HG03439 (cell line): ENCODE measurements around the gene TAS2R8.
"Not testable (repeated sequence)": the region's sequence is repeated elsewhere in the genome, so short reads cannot be mapped to it uniquely, and the experiment has no call there.

Source experiments
- ATAC-seq: cut with Tn5 transposase; IDR thresholded peaks from one replicate; pipeline ENCODE4 v1.9.1; 2021; ENCODE audit warnings: mild to moderate bottlenecking, moderate library complexity; ENCODE audit not compliant: unreplicated experiment

The TAS2R8 gene, protein sequence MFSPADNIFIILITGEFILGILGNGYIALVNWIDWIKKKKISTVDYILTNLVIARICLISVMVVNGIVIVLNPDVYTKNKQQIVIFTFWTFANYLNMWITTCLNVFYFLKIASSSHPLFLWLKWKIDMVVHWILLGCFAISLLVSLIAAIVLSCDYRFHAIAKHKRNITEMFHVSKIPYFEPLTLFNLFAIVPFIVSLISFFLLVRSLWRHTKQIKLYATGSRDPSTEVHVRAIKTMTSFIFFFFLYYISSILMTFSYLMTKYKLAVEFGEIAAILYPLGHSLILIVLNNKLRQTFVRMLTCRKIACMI

DNA sequence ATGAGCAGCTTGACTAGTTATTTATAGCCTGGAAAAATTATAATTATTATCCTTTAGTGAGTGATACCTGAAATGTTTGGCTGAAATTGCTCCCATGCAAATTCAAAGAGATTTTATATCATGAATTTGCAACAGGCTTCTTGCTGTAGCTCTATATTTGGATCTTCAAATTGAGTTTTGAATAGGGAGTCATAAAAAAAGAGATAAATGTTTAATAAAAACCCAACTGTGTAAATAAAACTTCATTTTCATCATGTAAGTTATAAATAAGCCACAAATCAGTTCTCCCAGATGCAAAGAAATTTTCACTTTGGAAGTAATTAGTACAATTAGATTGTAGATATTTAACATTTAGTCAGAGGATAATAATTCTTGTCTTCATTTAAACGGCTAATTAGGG lies at the start of gene TAS2R8:
TAS2R8 (minus strand) TSS at position 101 of the 400 bp plus-strand sequence. CDS start 306 bp downstream, outside the sequence.
- ATAC-seq: no peak

DNA sequence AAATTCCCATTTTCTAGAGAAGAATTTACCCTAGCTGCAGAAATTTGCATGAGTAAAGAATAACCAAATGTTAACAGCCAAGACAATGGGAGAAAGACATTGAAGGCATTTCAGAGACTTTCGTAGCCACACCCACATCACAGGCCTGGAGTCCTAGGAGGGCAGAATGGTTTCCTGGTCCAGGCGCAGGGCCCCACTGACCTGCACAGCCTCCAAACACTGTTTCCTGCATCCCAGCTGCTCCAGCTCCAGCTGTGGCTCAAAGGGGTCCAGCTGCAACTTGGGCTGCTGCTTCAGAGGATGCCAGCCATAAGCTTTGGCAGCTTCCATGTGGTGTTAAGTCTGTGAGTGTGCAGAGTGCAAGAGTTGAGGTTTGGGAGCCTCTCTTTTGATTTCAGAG lies 48.7 kb upstream of the TAS2R8 start:
- no peak for ATAC-seq

DNA sequence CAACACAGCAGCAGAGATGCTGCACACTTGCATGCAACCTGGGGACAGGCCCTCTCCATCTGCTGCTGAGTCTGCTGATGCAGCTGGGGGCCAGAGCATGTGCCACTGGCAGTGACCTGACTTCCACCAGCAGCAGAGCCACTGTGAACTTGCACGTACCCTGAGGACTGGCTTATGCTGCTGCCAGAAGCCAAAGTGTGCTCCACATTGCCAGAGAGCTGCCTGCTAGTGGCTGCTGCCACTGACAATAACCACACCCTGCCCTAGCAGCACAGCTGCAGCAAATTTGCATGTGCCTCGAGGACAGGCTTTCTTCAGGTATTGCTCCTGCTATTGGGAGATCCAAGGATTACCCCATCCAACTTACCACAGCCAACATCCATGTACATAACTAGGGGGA lies 46.7 kb upstream of the TAS2R8 start:
- no peak for ATAC-seq

DNA sequence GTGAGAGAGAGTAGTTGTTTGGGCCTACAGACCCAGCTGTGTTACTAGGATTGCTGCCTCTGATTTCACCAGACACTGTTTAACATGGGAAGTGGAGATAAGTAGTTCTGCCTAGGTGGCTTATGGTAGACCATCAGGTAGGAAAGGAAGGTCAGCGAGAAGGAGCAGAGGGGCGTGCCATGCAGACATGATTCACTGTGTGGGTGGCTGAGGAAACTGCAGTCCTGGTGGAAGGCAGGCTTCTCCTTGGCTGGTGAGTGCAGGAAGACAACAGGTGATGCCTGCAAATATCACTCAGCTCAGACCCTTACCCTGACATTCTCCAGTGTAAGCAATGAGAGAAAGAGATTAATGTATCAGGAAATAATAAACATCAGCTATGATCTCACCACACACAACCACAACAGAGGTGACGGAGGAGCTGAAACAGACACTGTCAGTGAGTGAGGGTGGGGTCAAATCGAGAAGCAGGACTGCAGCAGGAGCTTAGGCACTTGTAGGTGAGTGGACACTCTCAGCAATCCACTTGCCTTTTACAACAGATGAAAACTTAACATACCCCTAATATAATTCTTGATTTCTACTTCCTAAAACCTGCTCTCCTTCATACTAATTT lies 44.3 kb upstream of the TAS2R8 start:
- no peak for ATAC-seq

DNA sequence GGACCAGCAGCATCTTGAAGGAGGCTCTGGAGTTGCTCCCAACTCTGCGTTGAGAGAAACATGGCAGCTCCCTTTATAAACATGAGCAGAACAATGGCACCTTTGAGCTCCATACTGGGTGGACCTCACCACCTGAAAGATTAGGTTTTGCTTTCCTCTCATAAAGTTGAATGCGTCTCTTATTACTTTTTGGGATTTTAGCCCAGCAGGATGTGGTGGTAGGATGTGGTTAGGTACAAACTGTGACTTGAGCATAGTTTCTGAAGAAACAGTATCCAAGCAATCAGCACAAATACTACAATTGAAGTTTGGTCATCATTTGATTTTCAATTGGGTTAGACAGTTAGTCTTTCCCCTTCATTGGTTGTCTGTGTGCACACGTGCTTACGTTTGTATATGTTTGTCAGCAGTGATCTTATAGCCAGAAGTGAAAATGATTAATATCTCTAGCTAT lies 42.4 kb upstream of the TAS2R8 start, which contains the start of gene PRR4:
PRR4 (minus strand) TSS at position 51 of the 454 bp plus-strand sequence; CDS start at position 13, 38 bp downstream.
- no peak for ATAC-seq

DNA sequence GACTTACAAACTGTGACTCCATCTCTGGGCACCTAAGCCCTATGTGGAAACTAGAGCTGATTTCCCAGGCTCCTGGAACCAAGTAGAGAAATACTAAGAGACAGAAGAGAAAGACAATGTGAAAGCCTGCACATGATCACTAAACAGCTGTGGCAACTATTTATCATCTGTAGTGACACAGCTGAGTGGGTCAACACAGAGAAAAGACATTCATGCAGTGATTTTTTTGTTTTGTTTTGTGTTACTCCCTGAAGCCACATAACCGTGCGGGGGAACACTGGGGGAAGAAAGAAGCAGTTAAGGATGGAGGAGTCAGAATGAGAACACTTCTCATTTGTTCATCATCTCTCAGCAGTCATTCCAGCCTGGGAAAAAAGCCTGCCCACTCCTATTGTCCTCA lies 40.7 kb upstream of the TAS2R8 start:
- ATAC-seq: no peak

DNA sequence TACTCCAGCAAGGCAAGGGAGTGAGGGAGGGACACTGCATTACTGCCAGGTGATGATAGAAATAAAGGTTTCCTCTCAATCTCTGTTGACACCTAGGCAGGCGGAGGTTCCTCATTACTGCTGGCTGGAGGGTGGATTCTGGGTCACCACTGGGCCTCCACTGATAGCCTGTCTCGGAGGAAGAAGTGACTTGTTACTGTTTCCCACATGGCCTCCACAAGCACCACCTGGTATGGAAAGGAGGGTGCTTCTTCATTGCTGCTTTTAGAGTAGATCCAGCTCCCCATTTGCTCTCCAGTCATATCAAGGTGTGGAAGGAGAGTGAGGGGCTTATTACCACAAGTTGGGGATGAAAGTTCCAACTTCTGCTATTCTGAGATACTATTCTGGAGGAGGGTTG lies 35.8 kb upstream of the TAS2R8 start:
- ATAC-seq: no peak

DNA sequence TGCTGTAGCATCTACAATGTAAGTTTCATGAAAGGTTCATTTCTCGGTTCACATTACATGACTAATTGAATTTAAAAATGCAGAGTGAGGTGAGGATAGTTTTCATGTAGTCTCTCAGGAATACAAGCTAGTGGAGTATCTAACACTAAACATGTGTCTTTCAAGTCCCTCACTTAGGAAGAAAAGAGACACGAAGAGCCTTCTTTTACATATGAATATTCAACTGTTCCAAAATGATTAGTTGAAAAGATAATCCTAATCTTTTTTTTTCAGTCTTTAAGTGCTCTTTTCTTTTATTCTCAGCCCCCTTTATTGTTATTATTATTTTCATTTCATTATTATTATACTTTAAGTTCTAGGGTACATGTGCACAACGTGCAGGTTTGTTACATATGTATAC lies 31.4 kb upstream of the TAS2R8 start:
- no peak for ATAC-seq

DNA sequence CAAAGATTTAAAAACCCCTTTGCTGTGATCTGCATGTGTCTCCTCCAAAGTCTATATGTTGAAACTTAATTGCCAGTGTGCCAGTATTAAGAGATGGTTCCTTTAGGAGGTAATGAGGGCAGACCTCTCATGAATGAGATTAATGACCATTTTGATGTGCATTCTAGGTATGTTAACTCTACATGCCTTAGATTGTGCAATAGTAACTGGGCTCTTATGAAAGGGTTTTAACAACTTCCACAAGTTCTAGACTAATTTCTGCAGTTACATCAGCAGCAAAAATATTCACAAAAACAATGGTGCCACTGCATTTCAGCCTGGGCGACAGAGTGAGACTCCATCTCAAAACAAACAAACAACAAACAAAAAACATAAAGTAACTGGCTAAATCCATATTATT lies 22.9 kb upstream of the TAS2R8 start:
- no peak for ATAC-seq

DNA sequence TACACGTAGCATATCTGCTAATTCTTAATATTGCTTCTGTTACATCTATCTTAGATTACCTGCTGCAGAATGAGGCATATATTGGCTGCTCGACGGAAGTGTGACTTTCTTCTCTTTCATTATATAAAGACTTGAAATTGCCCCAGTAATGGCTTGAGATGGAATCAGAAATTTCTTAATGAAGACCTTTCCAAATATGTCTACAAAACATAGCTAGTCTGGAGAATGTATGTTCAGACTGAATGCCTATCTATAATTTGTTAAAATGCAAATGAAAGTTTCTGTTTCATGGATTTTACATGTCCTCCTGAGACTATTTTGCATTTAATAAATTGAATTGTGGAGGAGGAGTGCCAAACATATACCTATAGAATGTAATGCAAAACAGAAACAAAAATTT lies 19.2 kb upstream of the TAS2R8 start, which contains the start of gene TAS2R10:
TAS2R10 (minus strand) TSS at position 101 of the 400 bp plus-strand sequence; CDS start at position 12, 89 bp downstream.
- no peak for ATAC-seq

DNA sequence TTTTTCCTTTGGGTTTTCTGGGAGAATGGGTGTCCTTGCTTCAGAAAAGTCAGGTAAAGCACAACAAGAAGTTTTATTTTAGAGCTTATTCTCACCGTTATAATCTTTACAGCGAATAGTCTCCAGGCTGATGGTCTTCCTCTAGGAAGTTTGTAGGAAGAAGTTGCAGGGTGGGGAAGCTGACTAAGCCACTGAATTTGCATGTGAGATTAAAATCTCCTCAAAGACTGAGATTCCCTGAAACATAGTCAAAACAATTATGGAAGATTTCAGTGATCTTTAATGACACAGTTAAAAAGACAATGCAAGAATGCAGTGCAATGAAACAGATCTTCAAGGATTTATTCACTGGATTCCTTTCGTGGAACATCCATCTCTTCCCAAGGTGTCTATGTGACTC lies 17.9 kb upstream of the TAS2R8 start:
- no peak for ATAC-seq

DNA sequence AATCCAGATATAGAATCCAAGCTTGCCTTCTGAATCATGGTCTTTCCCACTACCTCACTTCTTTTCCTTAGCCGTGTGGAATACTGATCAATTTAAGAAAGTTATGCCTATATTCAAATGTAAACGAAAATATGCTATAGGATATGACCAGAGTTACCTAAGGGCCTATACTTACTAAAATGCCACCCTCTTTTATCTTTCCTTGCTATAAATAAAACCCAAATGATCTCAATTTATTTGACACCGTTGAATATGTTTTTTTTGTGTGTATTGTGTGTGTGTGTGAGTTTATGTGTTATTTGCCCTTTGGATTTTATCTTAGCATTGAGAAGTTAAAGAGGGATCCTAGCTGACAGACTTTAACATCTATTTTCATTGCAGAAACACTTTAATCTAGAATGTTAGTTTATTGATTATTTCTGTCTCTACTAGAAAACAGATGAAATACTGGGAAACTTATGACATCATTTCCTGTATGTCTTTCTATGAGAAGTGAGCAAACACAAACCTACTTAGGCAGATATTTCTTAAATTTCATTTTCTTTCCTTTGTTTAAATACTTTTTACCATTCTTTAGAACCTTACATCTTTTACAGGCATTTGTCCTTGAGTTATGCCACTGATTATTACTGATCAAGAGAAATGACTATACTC lies 4.9 kb upstream of the TAS2R8 start:
- no peak for ATAC-seq

DNA sequence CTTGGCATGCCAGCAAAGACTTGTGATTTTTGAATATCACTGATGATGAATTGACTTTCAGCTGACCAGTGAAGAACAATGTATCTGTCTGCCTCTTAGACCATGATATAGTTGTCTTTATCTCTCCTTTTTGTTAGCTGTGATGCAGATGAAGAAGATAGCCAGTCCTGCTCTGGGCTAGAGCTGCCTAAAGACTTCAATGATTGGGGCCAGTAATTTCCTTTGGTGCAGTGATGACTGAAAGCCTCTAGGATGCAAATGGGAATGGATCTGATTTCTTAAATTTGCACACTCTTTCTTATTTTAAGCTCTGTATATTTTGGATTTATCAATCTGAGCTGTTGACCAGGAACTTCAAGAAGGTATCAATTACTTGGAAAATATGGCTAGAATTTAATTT lies 3.0 kb upstream of the TAS2R8 start, which contains the start of gene TAS2R9:
TAS2R9 (minus strand) TSS at position 101 of the 400 bp plus-strand sequence; CDS start at position 8, 93 bp downstream.
- ATAC-seq: no peak

DNA sequence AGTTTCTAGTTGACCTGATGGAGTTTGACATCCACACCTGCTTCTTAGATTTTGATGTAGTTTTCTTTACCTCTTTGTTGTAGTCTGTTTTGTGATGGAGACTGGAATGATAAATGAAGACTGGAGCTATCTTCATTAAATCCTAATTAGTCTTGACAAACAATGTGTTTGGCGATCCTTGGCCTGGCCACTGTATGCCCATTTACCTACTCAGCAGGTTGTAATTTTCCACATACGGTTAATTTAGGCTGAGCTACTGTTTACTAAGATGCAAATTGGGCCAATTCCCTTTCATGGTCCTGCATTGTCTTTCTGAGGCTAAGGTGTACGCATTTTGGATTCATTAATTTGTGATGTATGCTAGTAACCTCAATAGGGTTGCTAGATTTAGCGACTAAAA lies 4.5 kb downstream of the TAS2R8 start, which contains the start of gene TAS2R7:
TAS2R7 (minus strand) TSS at position 41 of the 400 bp plus-strand sequence. CDS start 57 bp downstream, outside the sequence.
- ATAC-seq: no peak

DNA sequence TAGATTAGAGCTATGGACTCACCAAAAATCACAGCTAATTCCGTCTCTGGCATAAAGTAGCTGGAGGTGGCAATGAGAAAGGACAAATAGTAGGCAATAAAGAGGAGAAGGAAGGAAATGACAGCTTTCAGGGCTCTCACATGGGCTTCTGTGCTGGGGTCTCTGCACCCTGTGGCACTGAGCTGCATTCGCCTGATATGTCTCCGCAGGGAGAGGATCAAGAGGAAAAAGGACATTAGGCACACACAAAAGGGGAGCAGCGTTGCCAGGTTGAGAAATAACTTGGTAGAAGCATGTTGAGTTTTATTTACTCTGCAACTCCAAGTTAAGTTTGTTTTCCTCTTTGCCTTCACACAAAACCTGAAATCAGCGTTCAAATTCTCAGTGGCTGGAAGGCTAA lies 5.3 kb downstream of the TAS2R8 start:
- no peak for ATAC-seq

DNA sequence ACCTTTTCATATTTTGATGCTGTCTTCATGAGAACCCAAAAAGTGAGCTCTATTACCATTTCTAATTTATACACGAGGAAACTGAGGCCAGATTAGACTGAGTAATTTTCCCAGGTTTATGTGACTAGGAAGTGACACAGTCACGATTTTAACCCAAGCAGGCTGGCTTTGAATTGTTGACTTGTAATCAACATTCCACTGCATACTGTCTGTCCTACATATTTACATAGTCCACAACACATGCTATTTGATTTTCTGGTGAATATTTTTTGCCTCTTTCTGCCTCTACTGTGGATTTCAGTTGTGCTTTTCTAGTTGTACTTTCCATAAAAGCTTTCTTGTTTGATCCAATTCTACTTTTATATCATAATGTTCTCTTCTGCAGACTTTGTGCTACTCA lies 12.9 kb downstream of the TAS2R8 start:
- ATAC-seq: no peak

DNA sequence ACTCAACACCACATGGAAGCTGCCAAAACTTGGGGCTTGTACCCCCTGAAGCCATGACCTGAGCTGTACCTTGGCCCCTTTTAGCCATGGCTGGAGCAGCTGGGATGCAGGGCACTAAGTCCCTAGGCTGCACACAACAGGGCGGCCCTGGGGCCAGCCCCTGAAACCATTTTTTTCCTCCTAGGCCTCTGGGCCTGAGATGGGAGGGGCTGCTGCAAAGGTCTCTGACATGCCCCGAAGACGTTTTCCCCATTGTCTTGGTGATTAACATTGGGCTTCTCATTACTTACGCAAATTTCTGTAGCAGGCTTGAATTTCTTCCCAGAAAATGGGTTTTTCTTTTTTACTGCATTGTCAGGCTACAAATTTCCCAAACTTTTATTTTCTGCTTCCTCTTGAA lies 15.3 kb downstream of the TAS2R8 start:
- ATAC-seq: not testable (repeated sequence)

DNA sequence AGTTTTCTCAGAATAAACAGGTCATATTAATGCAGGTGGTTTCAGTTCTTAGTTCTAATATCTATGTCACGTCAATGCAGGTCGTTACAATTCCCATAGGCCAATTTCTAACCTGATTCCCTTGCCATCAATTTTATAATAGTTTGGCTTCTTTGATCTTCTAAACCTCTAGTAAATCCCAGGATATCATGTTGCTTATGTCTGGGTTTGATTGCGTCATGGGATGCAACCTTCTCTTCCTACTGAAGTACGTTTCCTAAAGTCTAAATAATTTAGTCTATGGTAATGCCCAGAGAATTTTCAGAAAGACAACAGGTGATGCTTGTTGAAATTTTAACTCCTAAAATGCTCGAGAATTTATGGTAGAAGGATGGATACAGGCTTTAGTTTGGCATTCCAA lies 23.8 kb downstream of the TAS2R8 start:
- ATAC-seq: no peak

DNA sequence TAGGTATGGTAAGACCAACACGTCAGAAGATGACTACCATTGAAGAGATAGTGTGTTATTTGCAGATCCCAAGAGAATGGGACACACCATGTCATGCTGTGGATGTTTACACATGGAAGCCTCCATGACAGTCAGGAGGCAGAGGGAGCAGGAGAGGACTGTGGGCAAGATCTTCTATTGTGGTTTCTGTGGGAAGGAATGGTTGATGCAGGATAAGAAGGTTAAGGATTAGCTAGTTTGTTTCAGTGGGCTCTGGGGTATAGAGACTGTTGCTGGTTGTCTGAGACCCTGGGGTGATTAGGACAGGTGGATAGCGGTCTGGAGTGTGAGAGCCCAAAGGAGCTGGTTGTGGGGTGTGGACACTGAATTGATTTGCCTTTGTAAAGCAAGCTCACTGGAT lies 28.0 kb downstream of the TAS2R8 start:
- no peak for ATAC-seq

DNA sequence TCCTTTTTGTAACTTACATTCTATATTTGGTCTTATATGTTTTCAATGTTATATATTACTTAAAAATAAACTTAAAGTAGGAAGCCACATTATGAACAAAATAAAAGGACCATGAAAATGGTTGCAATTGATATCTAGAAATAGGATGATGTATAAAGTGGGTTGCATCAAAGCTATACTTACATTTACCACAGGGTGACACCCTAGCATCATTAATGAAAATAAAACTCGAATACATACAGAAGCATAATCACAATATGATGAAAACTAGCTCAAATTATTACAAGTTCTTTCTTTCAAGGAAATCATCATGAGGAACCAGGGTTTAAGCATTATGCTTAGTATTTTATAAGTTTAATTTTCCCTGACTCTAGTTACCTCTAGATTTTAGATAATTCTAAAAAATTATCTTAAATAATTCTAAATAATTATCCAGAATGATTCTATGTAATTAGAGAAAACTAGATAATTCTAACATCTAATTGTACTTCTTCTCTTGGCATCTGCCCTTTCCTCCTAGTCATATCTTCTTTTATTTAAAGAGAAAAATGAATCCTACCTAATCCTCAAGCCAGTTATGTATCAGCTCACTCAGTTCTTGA lies 35.9 kb downstream of the TAS2R8 start:
- ATAC-seq: no peak

DNA sequence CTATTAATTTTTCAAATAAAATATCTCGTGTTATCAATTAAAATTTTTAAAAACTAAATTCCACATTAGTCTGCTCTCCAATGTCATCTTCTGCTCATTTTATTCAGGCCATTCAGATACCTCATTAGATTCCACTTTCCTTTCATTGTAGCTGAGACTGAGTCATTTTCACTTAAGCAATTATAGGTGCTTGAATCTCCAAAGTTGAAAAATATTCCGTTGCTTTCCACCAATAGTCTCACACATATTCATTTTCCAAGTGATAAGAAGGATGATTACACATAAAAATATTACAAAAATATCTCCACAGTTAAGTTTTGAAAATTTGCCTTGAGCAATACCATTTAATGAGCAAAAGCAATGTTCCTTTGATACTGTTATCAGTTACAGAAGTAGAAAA lies 47.4 kb downstream of the TAS2R8 start:
- no peak for ATAC-seq
